HL-60 (cell line): ENCODE results near the gene PPP1R7.

Experiments
- TF ChIP-seq, protein P1 (sequence below): IDR thresholded peaks from 2 replicates; pipeline ENCODE4 v1.6.1; 2012; ENCODE audit warnings: low read depth; ENCODE audit not compliant: insufficient replicate concordance
- TF ChIP-seq, protein P2 (sequence below): IDR thresholded peaks from one replicate; pipeline ENCODE4 v1.5.1; 2011; ENCODE audit warnings: low read length, control low read depth, inconsistent platforms; ENCODE audit not compliant: insufficient read depth

DNA sequence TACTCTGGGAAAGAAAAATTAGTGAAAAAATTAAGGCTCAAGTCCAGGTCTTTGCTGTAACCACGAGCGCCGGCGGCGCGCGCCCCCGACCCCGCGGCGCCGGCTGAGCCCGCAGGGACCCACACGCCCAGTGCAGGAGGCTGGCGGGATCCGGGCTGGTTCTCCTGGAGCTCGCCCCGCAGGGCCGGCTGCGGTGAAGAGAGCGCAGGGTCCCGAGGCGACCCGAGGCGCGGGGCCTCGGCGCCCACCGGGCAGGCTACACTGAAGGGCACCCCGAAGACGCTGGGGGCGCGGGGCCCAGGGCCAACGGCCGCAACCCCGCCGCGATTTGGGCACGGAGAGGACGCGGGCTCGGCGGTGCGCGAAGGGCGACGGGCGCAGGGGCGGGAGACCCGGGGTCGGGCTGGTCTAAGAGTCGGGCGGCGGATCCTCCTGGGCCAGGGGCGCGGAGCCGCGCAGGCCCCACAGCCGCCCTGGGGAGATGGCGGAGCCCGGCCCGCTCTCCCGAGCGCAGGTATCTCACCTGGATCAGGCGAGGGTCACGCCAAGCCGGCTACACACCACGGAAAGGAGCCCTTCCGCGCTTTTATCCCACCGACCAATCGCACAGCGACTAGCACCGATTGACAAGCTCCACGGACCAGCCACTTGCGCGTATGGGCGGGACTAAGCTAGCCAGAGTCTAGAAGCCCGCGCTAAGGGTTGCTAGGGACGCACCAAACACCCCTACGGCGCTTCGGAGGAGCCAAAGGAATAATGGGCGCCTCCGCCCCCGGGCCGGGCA lies 1.2 kb upstream of the PPP1R7 start, which contains the start of gene PASK:
- TF ChIP-seq, protein P1, sequence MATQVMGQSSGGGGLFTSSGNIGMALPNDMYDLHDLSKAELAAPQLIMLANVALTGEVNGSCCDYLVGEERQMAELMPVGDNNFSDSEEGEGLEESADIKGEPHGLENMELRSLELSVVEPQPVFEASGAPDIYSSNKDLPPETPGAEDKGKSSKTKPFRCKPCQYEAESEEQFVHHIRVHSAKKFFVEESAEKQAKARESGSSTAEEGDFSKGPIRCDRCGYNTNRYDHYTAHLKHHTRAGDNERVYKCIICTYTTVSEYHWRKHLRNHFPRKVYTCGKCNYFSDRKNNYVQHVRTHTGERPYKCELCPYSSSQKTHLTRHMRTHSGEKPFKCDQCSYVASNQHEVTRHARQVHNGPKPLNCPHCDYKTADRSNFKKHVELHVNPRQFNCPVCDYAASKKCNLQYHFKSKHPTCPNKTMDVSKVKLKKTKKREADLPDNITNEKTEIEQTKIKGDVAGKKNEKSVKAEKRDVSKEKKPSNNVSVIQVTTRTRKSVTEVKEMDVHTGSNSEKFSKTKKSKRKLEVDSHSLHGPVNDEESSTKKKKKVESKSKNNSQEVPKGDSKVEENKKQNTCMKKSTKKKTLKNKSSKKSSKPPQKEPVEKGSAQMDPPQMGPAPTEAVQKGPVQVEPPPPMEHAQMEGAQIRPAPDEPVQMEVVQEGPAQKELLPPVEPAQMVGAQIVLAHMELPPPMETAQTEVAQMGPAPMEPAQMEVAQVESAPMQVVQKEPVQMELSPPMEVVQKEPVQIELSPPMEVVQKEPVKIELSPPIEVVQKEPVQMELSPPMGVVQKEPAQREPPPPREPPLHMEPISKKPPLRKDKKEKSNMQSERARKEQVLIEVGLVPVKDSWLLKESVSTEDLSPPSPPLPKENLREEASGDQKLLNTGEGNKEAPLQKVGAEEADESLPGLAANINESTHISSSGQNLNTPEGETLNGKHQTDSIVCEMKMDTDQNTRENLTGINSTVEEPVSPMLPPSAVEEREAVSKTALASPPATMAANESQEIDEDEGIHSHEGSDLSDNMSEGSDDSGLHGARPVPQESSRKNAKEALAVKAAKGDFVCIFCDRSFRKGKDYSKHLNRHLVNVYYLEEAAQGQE, result no peak
- TF ChIP-seq, protein P2, sequence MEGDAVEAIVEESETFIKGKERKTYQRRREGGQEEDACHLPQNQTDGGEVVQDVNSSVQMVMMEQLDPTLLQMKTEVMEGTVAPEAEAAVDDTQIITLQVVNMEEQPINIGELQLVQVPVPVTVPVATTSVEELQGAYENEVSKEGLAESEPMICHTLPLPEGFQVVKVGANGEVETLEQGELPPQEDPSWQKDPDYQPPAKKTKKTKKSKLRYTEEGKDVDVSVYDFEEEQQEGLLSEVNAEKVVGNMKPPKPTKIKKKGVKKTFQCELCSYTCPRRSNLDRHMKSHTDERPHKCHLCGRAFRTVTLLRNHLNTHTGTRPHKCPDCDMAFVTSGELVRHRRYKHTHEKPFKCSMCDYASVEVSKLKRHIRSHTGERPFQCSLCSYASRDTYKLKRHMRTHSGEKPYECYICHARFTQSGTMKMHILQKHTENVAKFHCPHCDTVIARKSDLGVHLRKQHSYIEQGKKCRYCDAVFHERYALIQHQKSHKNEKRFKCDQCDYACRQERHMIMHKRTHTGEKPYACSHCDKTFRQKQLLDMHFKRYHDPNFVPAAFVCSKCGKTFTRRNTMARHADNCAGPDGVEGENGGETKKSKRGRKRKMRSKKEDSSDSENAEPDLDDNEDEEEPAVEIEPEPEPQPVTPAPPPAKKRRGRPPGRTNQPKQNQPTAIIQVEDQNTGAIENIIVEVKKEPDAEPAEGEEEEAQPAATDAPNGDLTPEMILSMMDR, result no peak
